SK-N-SH (cell line): ENCODE results near the gene LILRB3. TPM values are rescaled to one million over a fixed set of nuclear protein-coding genes. Genes with fewer than 3 reads are reported as not detected.

ENCODE experiments used
- CTCF ChIA-PET: fragments of 300-600, 350-600 bp; formaldehyde crosslinking; extraction: SDS; loops from one replicate; lab custom pipeline; 2021; lab: Yijun Ruan, JAX
- POLR2A ChIA-PET: fragments of 350-600 bp; sonication (Branson Sonifier 250); formaldehyde crosslinking; extraction: SDS; loops from one replicate; lab custom pipeline; 2020; ENCODE audit warnings: antibody characterized with exemption, inconsistent platforms; lab: Yijun Ruan, JAX
- DNase-seq: peaks from one replicate; pipeline ENCODE4 v3.0.0; 2012
- H2AFZ ChIP-seq: fragments of 200-600 bp; sonication (generic); 2 replicates; pipeline ENCODE4 v1.8.1; 2016; ENCODE audit warnings: antibody characterized with exemption, mild to moderate bottlenecking, low read depth
- H3F3A ChIP-seq: fragments of 200-600 bp; sonication (generic); replicated peaks from 2 replicates; pipeline ENCODE3; 2016; ENCODE audit warnings: antibody characterized with exemption, mild to moderate bottlenecking; ENCODE audit not compliant: insufficient read depth
- H3K27ac ChIP-seq, 2 experiments: fragments of 200-500 bp in 1 of 2; fragments of 200-600 bp in 1 of 2; sonication (Bioruptor generic) in 1 of 2; sonication (generic), shearing (Covaris generic) in 1 of 2; 2 replicates each; pipeline versions ENCODE4 v1.5.1 to v1.6.1; 2014 to 2016; ENCODE audit warnings: low read depth in 2 of 2, inconsistent platforms in 1 of 2, low read length in 1 of 2, mild to moderate bottlenecking in 1 of 2, mixed read lengths in 1 of 2
- H3K27me3 ChIP-seq: fragments of 200-600 bp; sonication (generic), shearing (Covaris generic); 2 replicates; pipeline ENCODE4 v1.6.1; 2016; ENCODE audit warnings: mixed run types; ENCODE audit not compliant: insufficient read depth
- H3K36me3 ChIP-seq, 2 experiments: fragments of 200-500 bp in 1 of 2; fragments of 200-600 bp in 1 of 2; sonication (Bioruptor generic) in 1 of 2; sonication (generic) in 1 of 2; replicated peaks in 1 of 2; 2 replicates each; pipeline versions ENCODE3 to v1.5.1; 2014 to 2016; ENCODE audit warnings: low read length in 1 of 2, mild to moderate bottlenecking in 1 of 2; ENCODE audit not compliant: insufficient read depth in 2 of 2, control insufficient read depth in 1 of 2
- H3K4me1 ChIP-seq, 2 experiments: fragments of 200-500 bp in 1 of 2; fragments of 200-600 bp in 1 of 2; sonication (Bioruptor generic) in 1 of 2; sonication (generic), shearing (Covaris generic) in 1 of 2; 2 replicates each; pipeline versions ENCODE4 v1.5.1 to v1.6.1; 2014 to 2016; ENCODE audit warnings: low read depth in 1 of 2, low read length in 1 of 2, mixed run types in 1 of 2; ENCODE audit not compliant: insufficient read depth in 2 of 2, control insufficient read depth in 1 of 2
- H3K4me2 ChIP-seq: fragments of 200-600 bp; sonication (generic), shearing (Covaris generic); 2 replicates; pipeline ENCODE4 v1.6.1; 2017; ENCODE audit warnings: mixed run types
- H3K4me3 ChIP-seq, 2 experiments: fragments of 200-500 bp in 1 of 2; fragments of 200-600 bp in 1 of 2; sonication (Bioruptor generic) in 1 of 2; sonication (generic), shearing (Covaris generic) in 1 of 2; 2 replicates each; pipeline versions ENCODE4 v1.5.1 to v1.8.1; 2014 to 2016; ENCODE audit warnings: low read depth in 2 of 2, inconsistent platforms in 1 of 2, low read length in 1 of 2, mild to moderate bottlenecking in 1 of 2, mixed read lengths in 1 of 2, moderate library complexity in 1 of 2
- H3K79me2 ChIP-seq: fragments of 200-600 bp; sonication (generic); 2 replicates; pipeline ENCODE4 v1.8.1; 2017; ENCODE audit warnings: mild to moderate bottlenecking; ENCODE audit not compliant: insufficient read depth
- H3K9ac ChIP-seq: fragments of 200-600 bp; sonication (generic); 2 replicates; pipeline ENCODE4 v1.6.1; 2017; ENCODE audit warnings: mixed run types
- H3K9me2 ChIP-seq: fragments of 200-600 bp; sonication (generic); 2 replicates; pipeline ENCODE4 v1.6.1; 2017; ENCODE audit warnings: mixed run types
- H3K9me3 ChIP-seq: fragments of 200-600 bp; sonication (generic); 2 replicates; pipeline ENCODE4 v1.6.1; 2017; ENCODE audit warnings: mixed run types, mild to moderate bottlenecking, moderate library complexity
- H4K20me1 ChIP-seq: fragments of 200-600 bp; sonication (generic); 2 replicates; pipeline ENCODE4 v1.6.1; 2017; ENCODE audit warnings: mild to moderate bottlenecking, mixed run types; ENCODE audit not compliant: insufficient read depth
- ELF1 ChIP-seq: IDR thresholded peaks from 2 replicates; pipeline ENCODE4 v1.4.0; 2012
- EP300 ChIP-seq, 2 experiments: IDR thresholded peaks; 2 replicates each; pipeline versions ENCODE4 v1.4.0 to v1.6.1; 2012; ENCODE audit warnings: borderline replicate concordance in 1 of 2, low read depth in 1 of 2, low read length in 1 of 2
- FOXJ3 ChIP-seq: sonication (generic); formaldehyde crosslinking; IDR thresholded peaks from 2 replicates; pipeline ENCODE4 v1.5.1; 2020; ENCODE audit warnings: mild to moderate bottlenecking, missing genetic modification reagents
- GABPA ChIP-seq: IDR thresholded peaks from 2 replicates; pipeline ENCODE4 v1.4.0; 2012; ENCODE audit warnings: low read depth, mild to moderate bottlenecking
- GATA2 ChIP-seq: sonication (generic); formaldehyde crosslinking; IDR thresholded peaks from 2 replicates; pipeline ENCODE4 v1.5.0; 2020; ENCODE audit warnings: mild to moderate bottlenecking, missing genetic modification reagents
- IRF3 ChIP-seq: fragments of 150-350 bp; IDR thresholded peaks from 2 replicates; pipeline ENCODE4 v1.6.1; 2016; ENCODE audit warnings: mild to moderate bottlenecking, low read depth, low read length
- JUND ChIP-seq: IDR thresholded peaks from 2 replicates; pipeline ENCODE4 v1.4.0; 2012
- MAX ChIP-seq: IDR thresholded peaks from 2 replicates; pipeline ENCODE4 v1.4.0; 2012; ENCODE audit warnings: low read depth
- MEF2A ChIP-seq: IDR thresholded peaks from 2 replicates; pipeline ENCODE4 v1.4.0; 2012; ENCODE audit warnings: low read depth, borderline replicate concordance
- MXI1 ChIP-seq: IDR thresholded peaks from 2 replicates; pipeline ENCODE4 v1.6.1; 2012; ENCODE audit warnings: mild to moderate bottlenecking, low read depth, low read length, improper control_type of control experiment
- NFIC ChIP-seq: IDR thresholded peaks from 2 replicates; pipeline ENCODE4 v1.4.0; 2012; ENCODE audit warnings: borderline replicate concordance
- NRF1 ChIP-seq: IDR thresholded peaks from 2 replicates; pipeline ENCODE4 v1.6.1; 2012; ENCODE audit warnings: low read depth, mild to moderate bottlenecking, low read length
- PBX3 ChIP-seq: IDR thresholded peaks from 2 replicates; pipeline ENCODE4; 2012
- POLR2AphosphoS5 ChIP-seq: IDR thresholded peaks from 2 replicates; pipeline ENCODE4 v1.6.1; 2012; ENCODE audit warnings: low read depth, low read length
- RCOR1 ChIP-seq: fragments of 150-350 bp; IDR thresholded peaks from 2 replicates; pipeline ENCODE4 v1.6.1; 2017; ENCODE audit warnings: antibody characterized with exemption, low read length
- RFX5 ChIP-seq: IDR thresholded peaks from 2 replicates; pipeline ENCODE4 v1.6.1; 2012; ENCODE audit warnings: mild to moderate bottlenecking, improper control_type of control experiment, low read length
- TCF12 ChIP-seq: IDR thresholded peaks from 2 replicates; pipeline ENCODE4 v1.4.0; 2012
- TEAD4 ChIP-seq: IDR thresholded peaks from 2 replicates; pipeline ENCODE4 v1.4.0; 2012; ENCODE audit warnings: mild to moderate bottlenecking, borderline replicate concordance; ENCODE audit not compliant: insufficient read depth
- USF1 ChIP-seq: IDR thresholded peaks from 2 replicates; pipeline ENCODE4 v1.4.0; 2012; ENCODE audit warnings: low read depth, borderline replicate concordance
- USF2 ChIP-seq: fragments of 150-350 bp; IDR thresholded peaks from 2 replicates; pipeline ENCODE4 v1.6.1; 2017; ENCODE audit warnings: antibody characterized with exemption, low read length, low read depth, borderline replicate concordance
- YY1 ChIP-seq: IDR thresholded peaks from 2 replicates; pipeline ENCODE4 v1.4.0; 2012; ENCODE audit warnings: low read depth, mild to moderate bottlenecking
- WGBS: methylation state at CpG from one replicate; pipeline ENCODE4 v1.1.6; 2017; ENCODE audit warnings: low lambda C conversion rate; 5-methylcytosine and 5-hydroxymethylcytosine counted together
- polyA plus RNA-seq, 3 experiments: library from polyadenylated mRNA; depleted of rRNA; stranded (reverse); fragments of >200 nt; gene quantifications; 2 replicates each; pipeline ENCODE4 v1.2.3, GENCODE V29; 2012

The LILRB3 gene
- polyA plus RNA-seq, 1 of the 3 experiments (the other 2 are of a cell fraction): not detected

- Histone ChIP-seq H3K27me3 (no peaks in the 10 kb centered on the region), H4K20me1 (no peaks in the 10 kb centered on the region)
- CTCF ChIA-PET: interaction anchor here (1.0 to 1.7 kb wide), 6 partner anchors 12 to 76 kb away, joined by 4 to 7 read pairs (median 6); partner anchors contain the start of gene TMC4
Observed at GRCh38 chr19:54189735-54190502, 32.9 kb downstream of the LILRB3 start.

GRCh38 chr19:54189145-54189734 is 33.6 kb downstream of the LILRB3 start, which contains the start of gene MBOAT7:
MBOAT7 (minus strand) TSS chr19:54189580; CDS start chr19:54188508, 1,072 bp downstream.
- Histone ChIP-seq H3K4me3 (peak within 1 kb of the TSS; percentile 84 to 100), H3K27ac (peak within 1 kb of the TSS; percentile 96 to 97), H3K4me1 (peaks cover 0 to 15% of the 10 kb centered on the region in 2 experiments; a peak in 1 of 4 replicates), H2AFZ (peak within 1 kb of the TSS; percentile 82; the same call in 1 of the 2 replicates), H3K4me2 (peak within 1 kb of the TSS; percentile 90), H3F3A (peaks cover 7% of the 10 kb centered on the region), H3K9me3 (no peaks in the 10 kb centered on the region), H3K36me3 (peaks cover 21 to 23% of the 10 kb centered on the region in 2 experiments), H3K9me2 (no peaks in the 10 kb centered on the region), H3K79me2 (peaks cover 72% of the 10 kb centered on the region), H3K9ac (peak within 1 kb of the TSS; percentile 92), H4K20me1 (no peaks in the 10 kb centered on the region), H3K27me3 (no peaks in the 10 kb centered on the region)
- peak; percentile 94 for DNase-seq
- WGBS: 0% methylated on average over 25 of the region's 64 CpGs
- CTCF ChIA-PET: interaction anchor here (0.9 to 1.7 kb wide), 7 partner anchors 9 to 77 kb away, joined by 4 to 7 read pairs (median 6); partner anchors contain the start of gene TMC4
- POLR2A ChIA-PET: interaction anchor here (0.5 to 4.1 kb wide), 9 partner anchors 12 to 428 kb away, joined by 3 to 50 read pairs (median 3); partner anchors contain the start of genes LENG1, MYADM and RPS9
- no peak for TF ChIP-seq USF1
- no peak; the same call in 1 of the 2 replicates for TF ChIP-seq MXI1
- no peak for TF ChIP-seq NFIC
- no peak for TF ChIP-seq JUND
- TF ChIP-seq RCOR1: no peak
- TF ChIP-seq TCF12: no peak
- no peak for TF ChIP-seq MAX
- TF ChIP-seq ELF1: no peak
- no peak for TF ChIP-seq FOXJ3 (CRISPR knock-in tag)
- no peak for TF ChIP-seq PBX3
- peak; percentile 63; the same call in 1 of the 2 replicates for TF ChIP-seq POLR2AphosphoS5
- TF ChIP-seq TEAD4: no peak
- no peak for TF ChIP-seq USF2

More at GRCh38 chr19:54189735-54190502, 32.9 kb downstream of the LILRB3 start:
- H3K9me2 ChIP-seq: no peaks in the 10 kb centered on the region
- H3K9ac ChIP-seq: peak overlapping the region; percentile 78
- H3F3A ChIP-seq: peaks cover 7% of the 10 kb centered on the region
- H3K4me2 ChIP-seq: peak overlapping the region; percentile 47; the same call in 1 of the 2 replicates
- peak overlapping the region; percentile 96 to 97 for H3K27ac ChIP-seq
- no peak overlapping the region for H2AFZ ChIP-seq
- peak overlapping the region; percentile 84 to 93 for H3K4me3 ChIP-seq
- WGBS: 0% methylated on average over 16 of the region's 65 CpGs
- peaks cover 74% of the 10 kb centered on the region for H3K79me2 ChIP-seq
- peak; percentile 87 for DNase-seq
- H3K36me3 ChIP-seq: peaks cover 21 to 24% of the 10 kb centered on the region in 2 experiments
- no peaks in the 10 kb centered on the region for H3K9me3 ChIP-seq
- TF ChIP-seq YY1 (no peak), EP300 (IDR thresholded peaks at IDR 0.05; ENCODE audit: borderline replicate concordance in 1 of 2, low read depth in 1 of 2, low read length in 1 of 2) (peak in 1 of 2 experiments; percentile 40; a peak in 1 of 4 replicates), MAX (peak; percentile 67; the same call in 1 of the 2 replicates), POLR2AphosphoS5 (0 out of 2 replicates have a peak, but pooled peaks have one; percentile 41), MXI1 (peak; percentile 84), GABPA (no peak), MEF2A (no peak), RFX5 (peak; percentile 86), NRF1 (peak; percentile 57), GATA2 (CRISPR knock-in tag) (no peak), IRF3 (no peak)
- POLR2A ChIA-PET: interaction anchor here (0.5 to 4.1 kb wide), 7 partner anchors 11 to 428 kb away, joined by 3 to 50 read pairs (median 3); partner anchors contain the start of genes LENG1, MYADM and RPS9
- peaks cover 0 to 15% of the 10 kb centered on the region in 2 experiments; a peak in 1 of 4 replicates for H3K4me1 ChIP-seq
